GM18526 (cell line): ENCODE measurements around the gene UBE2Q2.

Experiments
- POLR2A ChIP-seq: IDR thresholded peaks from 3 replicates; pipeline ENCODE4 v1.6.1; 2011; ENCODE audit not compliant: insufficient read length; ENCODE audit errors: extremely low read depth

Gene UBE2Q2

DNA sequence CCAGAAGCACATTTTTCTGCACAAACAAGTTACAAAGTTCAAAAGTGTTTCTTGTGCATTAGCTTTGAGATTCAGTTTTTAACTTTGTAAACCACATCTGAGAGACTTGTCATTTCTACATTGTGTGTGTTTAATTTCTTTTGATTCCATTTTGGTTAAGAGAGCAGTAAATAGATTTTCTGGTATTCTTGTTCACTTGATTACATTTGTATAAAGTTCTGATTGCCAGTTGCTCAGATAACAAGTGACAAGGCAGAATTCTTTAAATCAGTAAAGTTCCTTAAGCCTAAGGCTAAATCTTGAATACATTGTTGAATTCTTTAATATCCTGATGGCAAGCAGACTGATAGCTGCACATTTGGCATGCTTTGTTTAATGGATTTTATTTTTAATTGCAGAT is 57.3 kb downstream of the UBE2Q2 start:
- no peak for TF ChIP-seq POLR2A

- no peak for TF ChIP-seq POLR2A
Observed at GRCh38 chr15:75902129-75902557, 58.9 kb downstream of the UBE2Q2 start.

- peak; percentile 91 for TF ChIP-seq POLR2A
Observed at GRCh38 chr15:75903331-75904239, 60.3 kb downstream of the UBE2Q2 start, which contains the start of gene FBXO22. Gene FBXO22 (plus strand): TSS chr15:75903878. CDS start chr15:75903964, 86 bp downstream.

DNA sequence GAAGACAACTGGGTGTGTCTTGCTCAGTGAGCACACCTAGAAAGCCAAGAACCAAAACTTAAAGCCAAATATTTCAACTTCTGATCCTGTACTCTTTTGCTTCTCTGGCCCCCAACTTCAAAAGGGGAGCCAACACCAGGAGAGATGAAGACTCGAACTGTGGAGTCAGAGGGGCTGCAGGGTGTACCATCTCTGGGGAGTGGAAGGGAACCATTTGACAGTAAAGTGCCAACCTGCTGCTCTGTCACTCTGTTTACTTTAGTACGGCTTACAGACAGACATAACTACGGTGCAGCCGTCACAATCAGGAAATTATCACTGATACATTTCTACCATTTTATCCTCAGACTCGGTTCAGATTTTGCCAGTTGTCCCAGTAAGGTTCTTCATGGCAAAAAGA is 62.0 kb downstream of the UBE2Q2 start:
- TF ChIP-seq POLR2A = no peak

- no peak for TF ChIP-seq POLR2A
Observed at GRCh38 chr15:75916978-75917377, 73.7 kb downstream of the UBE2Q2 start.

DNA sequence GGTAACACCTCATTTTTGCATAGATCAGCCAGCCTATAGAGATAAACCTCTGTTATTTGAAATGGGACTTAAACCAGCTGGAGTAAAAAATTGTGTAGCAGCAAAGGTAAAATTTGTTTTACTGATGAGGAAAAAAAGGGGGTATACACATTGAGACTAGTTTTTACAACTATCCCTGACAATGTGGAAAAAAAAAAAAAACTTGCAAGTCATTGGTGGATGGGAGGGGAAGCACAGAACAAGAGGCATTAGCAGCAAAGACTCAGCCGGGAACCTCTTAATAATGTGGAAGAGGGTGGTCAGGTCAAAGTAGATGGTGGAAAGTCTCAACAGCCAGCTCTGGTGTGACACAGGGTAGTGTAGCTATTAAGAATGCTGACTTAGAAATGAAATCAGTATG is 74.9 kb downstream of the UBE2Q2 start:
- no peak for TF ChIP-seq POLR2A

GRCh38 chr15:75920079-75920478 is 76.8 kb downstream of the UBE2Q2 start:
- no peak for TF ChIP-seq POLR2A

GRCh38 chr15:75921732-75922703 is 78.8 kb downstream of the UBE2Q2 start:
- no peak for TF ChIP-seq POLR2A

DNA sequence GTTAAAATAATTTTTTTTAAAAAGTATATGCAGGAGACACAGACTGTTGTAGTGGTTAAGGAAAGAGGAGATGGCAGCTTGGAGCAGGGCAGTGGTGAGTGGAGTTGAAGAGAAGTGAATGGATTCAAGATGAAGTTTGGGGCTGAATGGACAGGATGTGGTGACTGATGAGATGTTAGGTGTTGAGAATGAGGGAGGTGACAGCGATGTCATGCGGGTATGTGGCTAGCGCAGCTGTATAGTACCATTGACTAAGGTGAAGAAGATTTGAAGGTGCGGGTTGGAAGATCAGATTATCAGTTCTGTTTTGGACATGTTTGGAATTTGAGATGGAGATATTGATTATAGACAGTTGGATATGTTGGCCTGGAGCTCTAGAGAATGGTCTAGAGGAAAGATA is 80.5 kb downstream of the UBE2Q2 start:
- TF ChIP-seq POLR2A = no peak

- no peak for TF ChIP-seq POLR2A
Observed at GRCh38 chr15:75924576-75924975, 81.3 kb downstream of the UBE2Q2 start.

DNA sequence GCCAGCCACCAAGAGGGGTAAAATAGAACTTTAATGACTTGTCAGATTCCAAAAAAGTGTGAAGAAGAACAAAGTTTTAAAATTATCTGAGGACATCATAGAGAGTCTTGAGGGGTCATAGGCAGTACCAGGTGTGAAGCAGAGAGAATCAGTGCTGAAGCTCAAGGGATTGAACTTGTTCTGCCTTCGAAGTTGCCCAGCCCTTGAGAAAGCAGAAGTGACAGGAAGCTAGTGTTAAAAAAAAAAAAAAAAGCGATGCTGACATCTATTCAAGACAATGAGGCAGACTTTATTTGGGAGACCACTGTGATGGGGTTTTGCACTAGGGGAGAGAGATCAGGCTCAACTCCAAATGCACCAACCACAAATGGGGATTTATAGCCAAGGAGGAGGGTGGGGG is 82.2 kb downstream of the UBE2Q2 start:
- TF ChIP-seq POLR2A = no peak

- no peak for TF ChIP-seq POLR2A
Observed at GRCh38 chr15:75926931-75927330, 83.7 kb downstream of the UBE2Q2 start.

GRCh38 chr15:75927601-75928000 is 84.4 kb downstream of the UBE2Q2 start:
- no peak for TF ChIP-seq POLR2A

- no peak for TF ChIP-seq POLR2A
Observed at GRCh38 chr15:75928680-75929608, 85.7 kb downstream of the UBE2Q2 start.

GRCh38 chr15:75929799-75930565 is 86.7 kb downstream of the UBE2Q2 start:
- TF ChIP-seq POLR2A = no peak
